ENCODE results near the gene MYH16. TPM values are rescaled to one million over a fixed set of nuclear protein-coding genes. Genes with fewer than 3 reads are reported as not detected.
"Not testable (repeated sequence)": the region's sequence is repeated elsewhere in the genome, so short reads cannot be mapped to it uniquely, and the experiment has no call there.

Gene MYH16
- total RNA-seq, 1 donor from 2014 or later = 0.09 TPM

GRCh38 chr7:99289185-99289584 is 16.5 kb downstream of the MYH16 start:
- no peak for TF ChIP-seq CTCF (IDR thresholded peaks at IDR 0.05; ENCODE audit: unreplicated experiment)
- no peak overlapping the region for H3K27ac Mint-ChIP-seq
- H3K4me1 Mint-ChIP-seq = no peaks in the 10 kb centered on the region
- H3K27me3 Mint-ChIP-seq (ENCODE audit: low read depth) = no peaks in the 10 kb centered on the region
- no peak overlapping the region for H3K4me3 Mint-ChIP-seq
- no peak for DNase-seq (ENCODE audit: low spot score in 2 of 2, unreplicated experiment in 2 of 2)
- no peaks in the 10 kb centered on the region for H3K36me3 Mint-ChIP-seq
- H3K9me3 Mint-ChIP-seq = no peaks in the 10 kb centered on the region

GRCh38 chr7:99290148-99290547 is 17.5 kb downstream of the MYH16 start:
- H3K4me1 Mint-ChIP-seq; H3K36me3 Mint-ChIP-seq; H3K4me3 Mint-ChIP-seq; DNase-seq (ENCODE audit: low spot score in 2 of 2, unreplicated experiment in 2 of 2); H3K27me3 Mint-ChIP-seq (ENCODE audit: low read depth); H3K9me3 Mint-ChIP-seq; H3K27ac Mint-ChIP-seq: not testable (repeated sequence)

- TF ChIP-seq CTCF (IDR thresholded peaks at IDR 0.05; ENCODE audit: unreplicated experiment) = no peak
- Mint-ChIP-seq H3K9me3 (no peaks in the 10 kb centered on the region), H3K36me3 (no peaks in the 10 kb centered on the region)
Observed at GRCh38 chr7:99290980-99291607, 18.5 kb downstream of the MYH16 start.

GRCh38 chr7:99292127-99292526 is 19.5 kb downstream of the MYH16 start:
- no peaks in the 10 kb centered on the region for H3K9me3 Mint-ChIP-seq
- H3K27me3 Mint-ChIP-seq (ENCODE audit: low read depth) = no peaks in the 10 kb centered on the region
- no peak for DNase-seq (ENCODE audit: low spot score in 2 of 2, unreplicated experiment in 2 of 2)
- H3K4me3 Mint-ChIP-seq = no peak overlapping the region
- H3K27ac Mint-ChIP-seq = no peak overlapping the region
- no peaks in the 10 kb centered on the region for H3K4me1 Mint-ChIP-seq
- no peaks in the 10 kb centered on the region for H3K36me3 Mint-ChIP-seq
- no peak for TF ChIP-seq CTCF (IDR thresholded peaks at IDR 0.05; ENCODE audit: unreplicated experiment)

More at GRCh38 chr7:99290980-99291607, 18.5 kb downstream of the MYH16 start:
- Mint-ChIP-seq H3K27ac (no peak overlapping the region), H3K27me3 (ENCODE audit: low read depth) (no peaks in the 10 kb centered on the region), H3K4me1 (no peaks in the 10 kb centered on the region), H3K4me3 (no peak overlapping the region)
- DNase-seq (ENCODE audit: low spot score in 2 of 2, unreplicated experiment in 2 of 2) = no peak

DNA sequence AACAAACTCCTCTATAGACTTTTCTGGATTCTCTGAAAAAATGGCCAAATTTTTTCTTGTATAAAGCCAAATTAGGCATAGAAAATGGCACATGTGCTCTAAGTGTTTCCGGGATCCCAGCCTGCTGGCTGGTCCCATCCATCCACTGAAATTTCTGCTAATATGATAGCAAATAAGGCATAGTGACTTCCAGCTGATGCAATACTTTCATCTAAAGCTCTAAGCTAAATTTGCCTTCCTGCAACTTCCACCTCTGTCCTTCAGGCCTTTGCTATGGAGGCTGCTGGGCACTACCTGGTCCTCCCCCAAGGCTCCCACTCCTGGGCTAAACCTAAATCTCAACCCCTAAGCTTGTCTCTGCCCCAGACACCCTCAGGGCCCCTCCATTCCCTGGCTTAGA is 20.5 kb downstream of the MYH16 start:
- Mint-ChIP-seq H3K4me1 (no peaks in the 10 kb centered on the region), H3K9me3 (no peaks in the 10 kb centered on the region), H3K27me3 (ENCODE audit: low read depth) (no peaks in the 10 kb centered on the region), H3K36me3 (no peaks in the 10 kb centered on the region), H3K4me3 (no peak overlapping the region), H3K27ac (no peak overlapping the region)
- DNase-seq (ENCODE audit: low spot score in 2 of 2, unreplicated experiment in 2 of 2) = no peak
- no peak for TF ChIP-seq CTCF (IDR thresholded peaks at IDR 0.05; ENCODE audit: unreplicated experiment)

- no peak overlapping the region for H3K4me3 Mint-ChIP-seq
- no peaks in the 10 kb centered on the region for H3K27me3 Mint-ChIP-seq (ENCODE audit: low read depth)
- no peaks in the 10 kb centered on the region for H3K36me3 Mint-ChIP-seq
- H3K4me1 Mint-ChIP-seq = no peaks in the 10 kb centered on the region
- TF ChIP-seq CTCF (IDR thresholded peaks at IDR 0.05; ENCODE audit: unreplicated experiment) = no peak
- no peak overlapping the region for H3K27ac Mint-ChIP-seq
- DNase-seq (ENCODE audit: low spot score in 2 of 2, unreplicated experiment in 2 of 2) = no peak
- no peaks in the 10 kb centered on the region for H3K9me3 Mint-ChIP-seq
Observed at GRCh38 chr7:99293650-99294049, 21.0 kb downstream of the MYH16 start.

Measured in mesothelial cell of epicardium (in vitro differentiated cells).